Inflammatory macrophage treated with lipopolysaccharide for 4 hours (primary cell): ENCODE measurements around the gene IFI27L2.

Source experiments
- DNase-seq: peaks from one replicate; pipeline ENCODE4 v3.0.0-alpha.2; 2020

IFI27L2 gene

DNA sequence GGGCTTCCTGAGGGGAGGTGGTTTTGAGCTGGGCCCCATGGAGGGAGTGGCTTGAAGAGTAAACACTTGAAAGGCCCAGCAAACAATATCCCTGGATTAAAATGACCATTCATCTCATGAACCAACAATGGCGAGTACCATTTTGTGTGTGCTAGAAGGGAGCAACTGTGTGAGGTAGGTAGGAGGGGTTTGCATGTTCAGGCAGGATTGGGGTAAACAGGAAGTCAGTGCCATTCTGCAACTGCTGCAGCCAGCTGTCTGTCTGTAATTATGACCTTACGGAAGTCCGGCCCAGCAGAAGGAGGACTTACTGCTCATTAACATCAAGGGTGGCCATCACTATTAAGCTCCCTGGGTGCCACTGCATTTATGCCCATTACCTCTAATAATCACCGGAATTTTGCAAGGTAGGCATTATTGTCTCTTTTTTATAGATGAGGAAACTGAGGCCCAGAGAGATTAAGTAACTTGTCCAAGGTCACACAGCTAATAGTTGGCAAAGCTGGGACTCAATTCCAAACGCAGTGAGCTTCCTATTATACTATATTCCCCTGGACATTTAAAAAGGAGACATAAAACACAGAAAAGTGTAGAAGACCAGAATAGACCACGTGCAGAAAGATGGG lies 16.6 kb upstream of the IFI27L2 start:
- no peak for DNase-seq

DNA sequence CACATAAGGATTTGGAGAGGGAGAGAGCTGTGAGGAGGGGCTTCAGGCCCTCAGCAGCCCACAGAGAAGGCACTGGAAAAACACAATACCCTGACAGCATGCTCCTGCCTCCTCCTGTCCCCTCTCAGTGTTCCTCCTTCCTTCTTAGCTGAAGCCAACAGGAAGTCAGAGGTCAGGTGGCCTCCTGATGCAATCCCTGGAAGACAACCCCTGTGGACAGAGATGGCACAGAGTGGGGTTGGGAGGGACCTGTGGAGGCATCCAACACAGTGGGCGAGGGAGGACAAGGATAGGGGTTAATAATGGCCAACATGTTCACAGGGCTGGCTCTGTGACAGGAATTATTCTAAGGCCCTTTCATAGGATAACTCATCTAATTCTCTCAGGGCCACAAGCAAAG lies 15.4 kb upstream of the IFI27L2 start:
- peak; percentile 38 for DNase-seq

DNA sequence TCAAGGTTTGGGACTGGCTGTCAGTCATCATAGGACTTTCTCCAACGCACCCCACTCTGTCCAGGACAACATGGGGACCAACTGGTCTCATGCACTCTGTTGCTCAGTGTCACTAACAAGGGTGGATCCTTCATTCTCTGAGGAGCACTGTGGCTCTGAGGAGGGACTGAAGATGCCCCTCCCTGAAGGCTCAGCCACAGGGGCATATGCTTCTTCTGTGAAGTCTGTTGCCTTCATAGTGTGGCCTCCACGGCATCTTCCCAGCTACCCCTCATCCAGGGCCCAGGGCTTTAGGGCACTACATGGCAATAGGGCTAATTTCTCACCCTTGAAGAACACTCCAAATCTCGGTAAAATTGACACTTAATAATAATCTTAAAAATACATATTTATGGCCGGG lies 14.3 kb upstream of the IFI27L2 start:
- no peak for DNase-seq

DNA sequence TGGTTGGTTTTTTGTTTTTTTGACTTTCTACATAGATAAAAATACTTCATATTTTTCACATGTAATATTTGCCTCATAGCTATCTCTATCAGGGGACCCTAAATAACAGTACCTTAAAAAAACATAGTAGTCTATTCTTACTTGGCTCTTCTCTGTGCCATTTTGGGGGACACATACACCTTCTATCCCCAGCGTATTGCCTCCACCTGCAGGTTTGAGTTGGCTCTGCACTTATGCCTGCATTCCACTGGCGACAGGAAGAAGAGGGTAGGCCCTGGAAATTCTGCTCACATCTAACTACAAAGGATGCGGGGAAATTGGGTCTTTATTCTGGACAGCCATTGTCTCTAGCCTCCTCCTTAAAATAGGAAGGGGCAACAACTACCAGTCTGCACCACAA lies 13.8 kb upstream of the IFI27L2 start:
- DNase-seq: no peak

DNA sequence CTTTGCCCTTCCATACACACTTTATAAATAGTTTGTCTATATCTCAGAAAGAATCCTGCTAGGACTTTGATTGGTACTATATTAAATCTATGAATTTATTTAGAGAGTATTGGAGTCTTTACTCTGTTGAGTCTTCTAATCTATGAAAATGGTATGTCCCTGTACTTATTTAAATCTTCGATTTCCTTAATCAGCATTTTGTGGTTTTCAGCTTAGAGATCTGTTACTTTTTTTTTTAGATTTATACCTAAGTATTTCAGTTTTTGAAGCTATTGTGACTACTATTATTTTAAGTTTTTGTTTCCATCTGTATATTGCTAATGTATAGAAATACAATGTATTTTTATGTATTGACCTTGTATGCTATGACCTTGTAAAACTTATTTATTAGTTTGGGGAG lies 13.4 kb upstream of the IFI27L2 start:
- no peak for DNase-seq

DNA sequence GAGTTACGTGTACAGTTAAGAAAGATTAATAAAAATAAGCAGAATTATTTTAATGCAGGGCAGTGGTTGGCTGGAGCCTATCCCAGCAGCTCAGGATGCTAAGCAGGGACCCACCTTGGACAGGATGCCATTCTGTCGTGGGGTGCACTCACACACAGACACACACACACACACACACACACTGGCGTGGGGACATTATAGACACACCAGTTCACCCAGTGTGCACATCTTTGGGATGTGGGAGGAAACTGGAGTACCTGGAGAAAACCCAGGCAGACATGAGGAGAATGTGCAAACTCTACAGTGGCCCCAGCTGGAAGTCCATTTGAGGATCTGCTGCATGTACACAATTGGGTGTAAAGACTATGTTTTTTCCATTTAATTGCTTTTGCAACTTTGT lies 12.8 kb upstream of the IFI27L2 start:
- DNase-seq: no peak

DNA sequence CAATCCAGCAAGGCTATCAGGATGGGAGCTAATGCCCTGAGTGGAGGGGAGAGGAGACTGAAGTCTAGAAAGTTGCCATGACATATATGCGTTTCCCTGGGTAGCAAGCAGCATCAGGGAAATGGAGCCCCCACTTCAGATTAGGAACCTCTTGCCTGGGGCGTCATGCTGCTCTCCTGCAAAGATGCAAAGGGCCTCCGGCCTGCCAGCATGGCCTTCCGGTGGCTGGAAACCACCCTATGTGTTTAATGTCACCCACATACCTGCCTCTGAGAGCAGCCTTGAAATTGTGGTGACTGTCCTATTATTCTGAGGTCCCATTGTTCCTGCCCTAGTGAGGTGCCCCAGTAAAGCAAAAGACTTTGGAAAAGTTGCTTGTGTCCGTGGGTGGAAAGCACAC lies 10.0 kb upstream of the IFI27L2 start:
- no peak for DNase-seq

DNA sequence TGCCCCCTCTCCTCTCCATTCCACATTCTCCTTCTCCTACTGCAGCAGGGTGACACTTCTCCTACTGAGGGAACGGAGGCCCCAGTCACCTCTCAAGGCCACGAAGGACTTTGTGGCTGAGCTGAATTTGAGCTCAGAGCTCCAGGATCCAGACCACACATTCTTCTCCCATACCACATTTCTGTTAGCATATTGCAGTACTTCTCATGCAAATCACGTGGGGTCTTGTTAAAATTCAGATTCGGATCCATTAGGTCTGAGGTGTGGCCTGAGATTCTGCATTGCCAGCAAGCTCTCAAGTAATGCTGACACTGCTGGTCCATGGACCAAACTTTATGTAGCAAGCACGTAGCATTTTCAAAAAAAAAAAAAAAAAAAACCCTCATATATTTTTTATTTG lies 9.6 kb upstream of the IFI27L2 start:
- DNase-seq: no peak

DNA sequence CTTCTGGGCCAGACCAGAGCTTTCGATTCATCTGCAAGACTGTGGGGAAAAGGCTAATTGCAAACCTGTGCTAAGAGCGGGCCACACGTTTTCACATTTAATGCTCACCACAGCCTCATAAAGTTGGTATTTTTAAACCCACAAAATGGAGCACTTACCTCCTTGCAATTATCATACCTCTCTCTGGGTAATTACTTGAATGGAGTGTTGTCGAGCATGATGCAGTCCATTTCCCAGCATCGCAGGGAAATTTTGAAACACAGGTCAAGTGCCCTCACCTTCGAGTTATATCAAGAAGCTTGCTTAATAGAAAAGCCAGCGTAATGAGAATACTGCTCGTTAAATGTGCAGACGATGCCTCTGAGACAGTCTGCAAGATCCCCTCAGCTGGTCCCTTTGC lies 8.8 kb upstream of the IFI27L2 start:
- DNase-seq: no peak

DNA sequence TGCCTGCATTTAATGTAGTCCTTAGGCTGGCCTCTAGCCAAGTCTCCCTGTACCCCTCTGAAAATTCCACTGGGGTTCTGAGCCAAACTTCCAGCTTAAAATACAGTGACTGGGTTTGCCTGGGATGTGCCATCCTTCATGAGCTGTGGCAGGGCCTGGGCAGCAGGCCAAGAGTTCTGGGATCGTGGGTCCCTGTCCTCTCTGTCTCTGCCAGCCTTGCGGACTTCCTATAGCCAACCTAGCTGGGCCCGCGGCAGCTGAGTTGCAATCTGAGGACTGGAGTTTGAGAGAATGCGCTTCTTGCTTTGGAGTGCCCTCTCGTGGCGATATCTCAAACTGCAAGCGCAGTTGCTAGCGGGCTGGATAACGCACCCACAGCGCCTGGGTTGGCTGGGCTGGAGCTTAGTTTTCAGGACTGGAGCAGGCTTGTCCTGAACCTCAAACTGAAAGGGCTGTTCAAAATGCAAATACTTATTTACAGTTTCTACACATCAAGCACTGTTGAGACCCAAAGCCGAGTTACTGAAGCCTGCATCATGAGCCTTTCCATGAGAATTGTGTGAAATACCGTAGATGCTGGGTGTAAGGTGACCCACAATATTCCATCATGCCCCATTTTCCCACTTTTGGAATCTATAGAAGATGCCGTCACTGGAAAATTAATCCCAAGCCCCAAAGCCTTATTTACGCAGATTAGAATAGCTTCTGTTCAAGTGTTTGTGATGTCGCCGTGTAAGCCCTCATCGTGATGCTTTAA lies 7.3 kb upstream of the IFI27L2 start:
- peak; percentile 81 for DNase-seq

DNA sequence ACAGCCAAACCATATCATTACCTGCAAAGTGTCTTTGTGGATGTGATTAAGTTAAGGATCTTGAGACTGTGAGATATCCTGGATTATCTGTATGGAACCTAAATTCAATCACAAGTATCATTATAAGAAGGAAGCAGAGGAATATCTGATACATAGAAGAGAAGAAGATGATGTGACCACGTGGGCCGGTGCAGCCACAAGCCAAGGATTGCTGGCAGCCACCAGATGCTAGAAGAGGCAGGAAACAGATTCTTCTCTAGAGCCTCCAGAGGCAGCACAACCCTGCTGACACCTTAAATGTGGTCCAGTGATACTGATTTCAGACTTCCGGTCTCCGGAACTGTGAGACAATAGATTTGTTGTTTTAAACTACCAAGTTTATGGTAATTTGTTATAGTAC lies 6.1 kb upstream of the IFI27L2 start:
- DNase-seq: no peak

DNA sequence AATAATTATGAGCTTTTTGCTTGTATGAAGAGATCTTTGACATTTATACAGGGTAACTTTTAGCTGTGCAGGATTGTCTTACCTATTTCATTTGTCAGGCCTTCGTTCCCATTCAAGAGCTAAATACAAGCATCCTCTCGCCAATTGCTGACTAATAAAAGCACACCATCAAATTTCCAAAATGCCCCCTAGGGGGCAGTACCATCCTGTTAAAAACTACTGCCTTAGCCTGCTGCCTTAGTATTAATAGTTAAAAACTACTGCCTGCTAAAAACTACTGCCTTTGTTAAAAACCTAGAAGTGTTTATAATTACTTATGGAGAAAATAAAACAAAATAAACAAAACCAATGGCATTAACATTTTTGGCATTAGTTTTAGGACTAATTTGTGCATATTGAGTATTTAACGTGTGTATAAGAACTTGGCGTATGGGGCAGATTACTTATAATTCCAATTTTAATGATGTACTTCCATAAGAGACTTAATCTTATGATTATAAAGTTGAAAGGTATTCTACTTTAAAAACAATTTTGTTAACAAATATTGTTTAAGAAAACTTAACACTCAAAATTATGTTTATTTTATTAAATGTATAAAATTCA lies 3.0 kb upstream of the IFI27L2 start:
- DNase-seq: peak; percentile 74

DNA sequence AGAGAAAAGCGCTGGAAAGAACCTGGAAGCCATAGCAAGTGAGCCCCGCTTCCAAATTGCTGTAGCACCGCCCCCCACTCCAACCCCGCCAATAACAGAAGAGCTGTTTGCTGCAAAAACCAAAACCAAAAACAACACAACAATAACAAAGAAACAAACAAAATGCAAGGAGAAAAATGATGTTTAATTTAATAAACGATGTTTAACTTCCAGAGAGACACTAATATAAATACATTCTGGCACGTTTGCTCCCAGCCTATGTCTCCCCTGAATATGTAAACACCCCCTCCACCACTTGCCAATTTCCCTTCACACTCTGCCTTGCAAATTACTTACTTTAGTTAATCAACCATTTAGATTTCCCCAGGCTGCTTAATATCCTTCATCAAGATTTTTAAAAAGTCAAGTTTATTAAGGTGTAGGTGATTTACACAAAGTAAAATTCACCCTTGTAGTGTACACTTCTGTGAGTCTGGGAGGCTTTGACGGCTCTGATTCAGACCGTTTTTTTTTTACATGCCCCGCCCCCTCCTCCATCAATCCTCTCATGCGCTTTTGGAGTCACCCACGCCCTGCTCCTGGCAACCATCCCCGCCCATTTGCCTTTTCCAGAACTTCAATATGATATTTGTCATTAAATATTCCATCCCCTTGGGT lies 482 bp upstream of the IFI27L2 start:
- DNase-seq: peak; percentile 63

DNA sequence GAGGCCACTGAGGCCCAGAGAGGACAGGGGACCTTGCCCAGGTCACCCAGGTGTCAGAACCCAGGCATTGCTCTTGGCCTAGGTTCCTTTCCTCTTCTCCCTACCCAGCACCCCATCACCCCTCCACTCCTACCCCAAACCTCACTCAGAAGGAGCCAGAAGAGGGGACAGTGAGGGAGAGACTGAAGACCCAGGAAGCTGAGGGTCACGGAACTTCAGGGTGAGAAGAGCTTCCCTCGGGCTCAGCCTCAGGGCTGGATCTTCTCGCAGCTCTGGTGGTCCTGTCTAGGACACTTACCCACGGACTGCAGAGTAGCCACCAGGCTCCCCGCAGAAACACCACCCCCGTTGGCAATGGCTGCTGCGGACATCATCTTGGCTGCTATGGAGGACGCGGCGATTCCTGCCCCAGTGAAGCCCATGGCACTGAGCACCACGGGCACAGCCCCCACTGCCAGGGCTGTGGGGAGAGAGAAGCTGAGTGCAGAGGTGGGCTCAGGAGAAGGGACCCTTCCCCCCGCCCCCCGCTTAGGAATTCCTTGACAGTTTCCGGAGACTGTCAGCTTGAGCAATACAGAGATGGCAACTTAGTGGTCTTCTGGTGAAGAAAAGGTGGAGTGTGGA lies 1.1 kb downstream of the IFI27L2 start:
- no peak for DNase-seq

DNA sequence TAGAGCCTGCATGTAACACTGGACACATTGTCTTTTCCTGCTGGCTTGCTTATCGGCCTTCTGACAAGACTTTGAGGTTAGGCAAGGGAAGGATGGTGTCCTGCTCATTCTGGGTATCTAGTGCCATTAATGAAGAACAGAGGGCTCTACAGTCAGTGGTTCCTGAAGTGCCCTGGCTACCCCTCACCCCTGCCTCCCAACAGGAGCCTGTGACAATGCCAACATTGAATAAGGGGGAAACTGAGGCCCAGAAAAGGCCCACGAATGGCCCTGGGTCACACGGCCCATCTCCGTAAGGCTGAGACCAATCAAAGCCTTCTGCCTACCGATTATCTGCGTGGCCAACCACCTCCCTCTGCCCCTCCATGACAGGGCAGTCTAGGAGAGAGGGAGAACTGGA lies 2.1 kb downstream of the IFI27L2 start:
- no peak for DNase-seq

DNA sequence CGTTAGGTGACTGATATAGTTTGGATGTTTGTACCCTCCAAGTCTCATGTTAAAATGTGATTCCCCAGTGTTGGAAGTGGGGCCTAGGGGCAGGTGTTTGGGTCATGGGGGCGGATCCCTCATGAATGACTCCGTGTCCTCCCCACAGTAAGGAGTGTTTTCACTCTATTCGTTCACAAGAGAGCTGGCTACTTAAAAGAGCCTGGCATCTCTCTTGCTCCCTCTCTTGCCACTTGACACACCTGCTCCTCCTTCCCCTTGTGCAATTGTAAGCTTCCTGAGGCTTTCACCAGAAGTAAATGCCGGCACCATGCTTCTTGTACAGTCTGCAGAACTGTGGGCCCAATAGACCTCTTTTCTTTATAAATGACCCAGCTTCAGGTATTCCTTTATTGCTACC lies 2.6 kb downstream of the IFI27L2 start:
- no peak for DNase-seq

DNA sequence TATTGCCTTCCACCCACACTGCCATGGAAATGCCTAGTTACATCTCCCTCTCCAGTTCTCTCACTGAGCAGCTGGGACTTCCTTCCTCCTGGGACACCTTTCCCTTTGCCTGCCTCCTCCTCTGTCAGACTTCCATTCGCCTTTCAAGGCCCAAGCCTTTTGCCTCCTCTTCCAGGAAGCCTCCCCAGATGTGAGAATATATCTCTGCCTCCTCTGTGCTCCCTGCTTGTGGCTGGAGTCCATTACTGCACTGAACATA lies 3.1 kb downstream of the IFI27L2 start:
- DNase-seq: no peak

DNA sequence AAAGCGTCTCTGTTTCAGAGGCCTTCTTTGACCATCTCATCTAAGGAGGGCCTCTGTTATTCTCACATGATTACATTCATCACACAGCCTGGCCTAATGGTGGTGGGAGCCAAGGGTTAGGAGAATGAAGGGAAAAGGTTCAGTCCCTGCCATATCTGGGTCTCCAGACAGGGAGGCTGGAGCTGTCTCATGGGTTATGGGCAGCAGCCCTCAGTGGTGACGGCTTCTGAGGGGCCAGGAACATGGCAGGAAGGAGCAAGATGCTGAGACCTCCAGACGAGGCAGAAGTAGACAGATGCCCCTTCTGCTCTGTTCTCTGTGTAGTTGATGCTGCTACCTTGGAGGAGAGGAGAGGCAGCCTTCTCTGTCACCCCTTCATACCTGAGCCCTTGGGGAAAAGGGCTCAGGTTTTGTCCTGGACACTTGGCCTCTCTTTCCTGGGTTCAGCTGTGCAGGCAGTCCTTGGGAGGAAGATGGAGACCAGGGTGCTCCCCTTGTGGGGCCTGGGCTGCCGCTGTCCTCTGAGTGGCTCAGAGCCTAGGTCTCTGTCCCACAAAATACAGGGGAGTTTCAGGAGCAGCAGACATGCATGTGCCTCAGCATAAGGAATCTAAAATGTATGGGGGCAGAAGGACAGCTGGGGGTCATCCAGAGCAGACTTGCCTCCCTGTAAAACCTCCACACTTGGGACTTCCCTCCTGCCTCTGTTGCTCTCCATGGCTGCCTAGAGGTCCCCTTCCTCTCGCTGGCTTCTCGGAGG lies 3.6 kb downstream of the IFI27L2 start:
- DNase-seq: no peak

DNA sequence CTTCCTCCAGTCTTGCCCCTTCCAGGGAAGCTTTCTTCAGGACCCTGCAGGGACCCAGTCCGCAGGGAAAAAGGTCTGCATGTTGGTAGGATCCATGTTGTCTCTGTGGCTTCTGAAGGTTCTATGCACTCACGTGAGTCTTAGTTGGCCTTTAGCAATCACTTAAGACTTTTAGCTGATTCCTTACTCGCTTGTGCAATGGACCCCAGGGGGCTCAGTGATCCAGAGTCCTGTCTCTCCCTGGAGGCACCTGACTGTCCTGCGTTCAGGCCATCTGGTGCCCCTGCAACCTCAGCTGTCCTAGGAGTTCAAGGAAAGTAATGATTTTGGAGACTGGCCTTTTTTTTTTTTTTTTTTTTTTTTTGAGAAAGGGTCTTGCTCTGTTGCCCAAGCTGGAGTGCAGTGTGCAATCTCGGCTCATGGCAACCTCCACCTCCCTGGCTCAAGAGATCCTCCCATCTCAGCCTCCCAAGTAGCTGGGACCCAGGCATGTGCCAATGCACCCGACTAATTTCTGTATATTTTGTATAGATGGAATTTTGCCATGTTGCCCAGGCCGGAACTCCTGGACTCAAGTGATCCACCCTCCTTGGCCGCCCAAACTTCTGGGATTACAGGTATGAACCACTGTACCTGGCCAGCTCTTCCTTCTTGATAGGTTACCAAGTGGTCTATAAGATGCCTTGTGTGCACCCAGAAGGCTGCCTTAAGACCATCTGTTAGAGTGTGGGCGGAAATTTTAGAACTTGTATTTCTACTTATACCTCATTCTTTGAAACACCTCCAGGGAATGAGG lies 4.6 kb downstream of the IFI27L2 start:
- no peak for DNase-seq

DNA sequence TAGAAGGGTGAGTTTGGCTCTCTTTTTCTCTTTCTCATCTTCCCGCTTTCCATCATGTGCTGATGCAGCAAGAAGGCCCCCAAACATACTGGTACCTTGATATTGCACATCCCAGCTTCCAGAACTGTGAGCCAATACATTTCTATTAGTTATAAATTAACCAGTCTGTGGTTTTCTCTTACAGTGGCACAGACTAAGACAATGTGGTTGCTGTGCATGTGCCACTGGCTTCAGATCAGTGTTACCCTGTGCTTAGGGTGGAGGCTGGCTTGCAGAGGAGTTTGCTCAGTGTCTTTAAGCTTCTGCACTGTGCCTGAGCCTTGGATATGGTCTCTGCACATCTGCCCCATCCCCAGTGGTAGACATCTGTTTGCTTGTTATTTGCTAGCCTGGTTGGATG lies 5.5 kb downstream of the IFI27L2 start:
- DNase-seq: no peak

DNA sequence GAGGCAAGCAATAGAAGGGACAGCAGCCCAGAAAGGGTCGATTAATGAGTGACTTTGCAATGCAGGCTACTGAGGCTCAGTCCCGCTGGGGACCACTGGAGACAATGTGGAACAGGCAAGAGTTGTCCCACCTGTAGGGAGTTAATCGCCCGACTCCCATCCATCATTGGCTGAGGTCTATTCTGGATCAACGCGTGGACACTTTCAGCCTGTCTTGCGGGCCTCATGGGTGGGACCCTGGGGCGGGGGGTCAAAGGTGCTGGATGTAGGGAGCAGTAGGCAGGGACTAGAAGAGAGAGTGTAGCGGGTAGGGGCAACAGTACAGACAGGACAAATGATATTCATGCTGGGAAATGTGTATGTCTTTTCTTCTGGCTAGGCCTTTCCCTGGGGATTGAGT lies 6.1 kb downstream of the IFI27L2 start:
- DNase-seq: no peak

DNA sequence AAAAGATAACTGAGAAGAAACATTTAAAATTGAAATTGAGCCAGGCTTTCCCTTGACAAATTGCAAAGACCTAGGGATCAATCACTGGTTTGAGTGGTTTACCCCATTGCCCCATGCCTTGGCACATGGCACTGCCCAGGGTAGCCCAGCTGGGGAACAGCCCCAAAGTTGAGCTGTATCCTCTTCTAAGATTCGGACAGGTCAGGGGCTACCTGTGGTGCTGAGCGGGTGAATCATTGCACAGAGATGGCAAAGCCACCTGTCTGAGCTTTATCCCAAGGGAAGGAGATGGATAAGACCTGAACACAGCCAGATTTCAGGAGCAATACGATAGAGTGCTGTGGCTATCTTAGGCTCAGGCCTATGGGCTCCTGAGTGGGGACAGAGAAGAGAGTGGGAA lies 7.0 kb downstream of the IFI27L2 start:
- DNase-seq: no peak
